ENCODE data around the gene ICA1L.
"Not testable (repeated sequence)": the region's sequence is repeated elsewhere in the genome, so short reads cannot be mapped to it uniquely, and the experiment has no call there.

Gene ICA1L

DNA sequence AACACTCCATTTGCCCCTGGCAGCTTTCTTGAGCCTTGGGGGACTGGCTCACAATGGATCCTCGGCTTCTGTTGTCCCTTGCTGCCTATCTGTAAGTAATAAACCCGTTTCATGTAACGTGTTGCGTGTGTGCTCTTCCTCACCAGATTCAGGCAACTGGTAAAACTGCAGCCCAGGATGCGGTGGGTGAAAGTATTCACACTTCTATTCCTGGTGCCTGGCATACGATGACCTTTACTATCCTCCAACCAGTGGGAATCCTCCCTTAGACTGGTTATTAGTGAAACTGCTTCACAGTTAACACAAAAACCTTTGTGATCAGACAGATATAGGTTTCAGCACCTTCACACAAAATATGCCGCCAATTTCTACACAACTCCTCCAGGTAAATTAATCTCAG lies 13.6 kb upstream of the ICA1L start:
- Histone ChIP-seq H3K4me1 (ENCODE audit: control insufficient read depth, low read depth, low read length) (no peaks in the 10 kb centered on the region), H3K27ac (ENCODE audit: low read length) (no peak overlapping the region), H3K9me3 (ENCODE audit: control insufficient read depth, low read depth, low read length) (no peaks in the 10 kb centered on the region), H3K4me3 (ENCODE audit: low read length) (no peak overlapping the region), H3K9ac (ENCODE audit: low read length) (no peak overlapping the region), H3K36me3 (ENCODE audit: control insufficient read depth, low read depth, low read length) (peaks cover 76% of the 10 kb centered on the region), H3K27me3 (ENCODE audit: control insufficient read depth, insufficient read depth, low read length) (no peaks in the 10 kb centered on the region)

DNA sequence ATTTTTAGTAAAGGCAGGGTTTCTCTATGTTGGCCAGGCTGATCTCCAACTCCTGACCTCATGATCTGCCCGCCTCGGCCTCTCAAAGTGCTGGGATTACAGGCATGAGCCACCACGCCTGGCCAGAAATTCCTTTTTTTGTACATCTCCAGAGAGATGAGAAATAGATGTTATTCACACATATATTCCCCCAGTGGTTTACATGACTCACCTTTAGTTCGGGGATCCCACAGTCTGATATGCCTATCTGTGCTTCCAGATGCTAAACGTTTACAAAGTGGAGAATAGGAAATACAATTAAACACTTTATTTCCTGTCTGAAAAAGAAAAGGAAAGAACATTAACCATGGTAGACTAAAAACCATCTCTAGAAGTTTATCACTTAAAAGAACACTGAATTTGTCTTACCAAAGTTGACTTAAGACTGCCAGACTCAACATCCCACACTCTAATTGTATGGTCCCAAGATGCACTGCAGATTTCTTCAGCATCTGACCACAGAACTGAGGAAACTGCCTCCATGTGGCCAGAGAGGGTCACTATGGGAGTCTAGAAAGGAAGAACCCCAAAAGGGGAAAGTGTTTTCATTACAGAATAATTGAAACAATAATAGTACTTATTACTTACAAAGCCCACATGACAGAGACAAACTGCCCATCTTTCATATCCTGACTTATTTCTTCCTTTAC lies 12.6 kb upstream of the ICA1L start:
- Histone ChIP-seq H3K9me3 (ENCODE audit: control insufficient read depth, low read depth, low read length) (no peaks in the 10 kb centered on the region), H3K27ac (ENCODE audit: low read length) (no peak overlapping the region), H3K4me1 (ENCODE audit: control insufficient read depth, low read depth, low read length) (no peaks in the 10 kb centered on the region), H3K36me3 (ENCODE audit: control insufficient read depth, low read depth, low read length) (peaks cover 68% of the 10 kb centered on the region), H3K4me3 (ENCODE audit: low read length) (no peak overlapping the region), H3K27me3 (ENCODE audit: control insufficient read depth, insufficient read depth, low read length) (no peaks in the 10 kb centered on the region), H3K9ac (ENCODE audit: low read length) (no peak overlapping the region)

DNA sequence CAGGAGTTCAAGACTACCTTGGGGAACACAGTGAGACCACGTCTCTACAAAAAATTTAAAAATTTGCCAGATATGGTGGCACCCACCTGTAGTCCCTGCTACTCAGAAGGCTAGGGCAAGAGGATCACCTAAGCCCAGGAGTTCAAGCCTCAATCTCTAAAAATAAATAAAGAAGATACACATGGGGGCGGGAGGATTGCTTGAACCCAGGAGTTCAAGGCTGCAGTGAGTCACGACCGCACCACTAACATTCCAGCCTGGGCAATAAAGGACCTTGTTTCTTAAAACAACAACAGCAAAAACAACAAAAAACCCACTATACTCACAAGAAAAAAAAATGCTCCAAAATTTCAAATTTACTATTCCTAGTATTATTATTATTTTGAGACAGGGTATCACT lies 10.0 kb upstream of the ICA1L start:
- Histone ChIP-seq H3K36me3 (ENCODE audit: control insufficient read depth, low read depth, low read length) (peaks cover 47% of the 10 kb centered on the region), H3K4me3 (ENCODE audit: low read length) (no peak overlapping the region), H3K9me3 (ENCODE audit: control insufficient read depth, low read depth, low read length) (no peaks in the 10 kb centered on the region), H3K9ac (ENCODE audit: low read length) (no peak overlapping the region), H3K4me1 (ENCODE audit: control insufficient read depth, low read depth, low read length) (no peaks in the 10 kb centered on the region), H3K27me3 (ENCODE audit: control insufficient read depth, insufficient read depth, low read length) (no peaks in the 10 kb centered on the region), H3K27ac (ENCODE audit: low read length) (no peak overlapping the region)

DNA sequence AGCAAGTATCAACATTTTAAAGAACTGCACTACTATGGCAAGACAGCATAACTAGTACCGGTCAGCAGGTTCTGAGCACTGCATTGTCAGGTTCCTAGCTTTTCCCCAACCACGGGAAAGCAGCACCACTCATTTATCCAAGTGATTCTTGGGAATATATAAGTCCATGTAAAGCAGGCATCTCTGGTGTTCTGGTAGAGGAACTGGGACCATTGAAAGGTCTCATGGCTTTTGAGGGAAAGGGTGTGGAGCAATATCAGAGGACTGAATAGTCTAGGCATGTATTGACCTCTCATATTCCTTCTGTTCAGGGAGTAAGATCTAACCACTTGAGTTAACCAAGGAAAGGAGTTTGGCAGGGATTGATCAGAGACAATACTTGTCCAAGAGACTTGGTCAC lies 6.1 kb upstream of the ICA1L start:
- no peak overlapping the region for H3K27ac ChIP-seq (ENCODE audit: low read length)
- no peaks in the 10 kb centered on the region for H3K9me3 ChIP-seq (ENCODE audit: control insufficient read depth, low read depth, low read length)
- H3K9ac ChIP-seq (ENCODE audit: low read length), result no peak overlapping the region
- H3K27me3 ChIP-seq (ENCODE audit: control insufficient read depth, insufficient read depth, low read length), result peaks cover 4% of the 10 kb centered on the region
- H3K4me3 ChIP-seq (ENCODE audit: low read length), result no peak overlapping the region
- H3K36me3 ChIP-seq (ENCODE audit: control insufficient read depth, low read depth, low read length), result peaks cover 18% of the 10 kb centered on the region
- H3K4me1 ChIP-seq (ENCODE audit: control insufficient read depth, low read depth, low read length), result no peaks in the 10 kb centered on the region

DNA sequence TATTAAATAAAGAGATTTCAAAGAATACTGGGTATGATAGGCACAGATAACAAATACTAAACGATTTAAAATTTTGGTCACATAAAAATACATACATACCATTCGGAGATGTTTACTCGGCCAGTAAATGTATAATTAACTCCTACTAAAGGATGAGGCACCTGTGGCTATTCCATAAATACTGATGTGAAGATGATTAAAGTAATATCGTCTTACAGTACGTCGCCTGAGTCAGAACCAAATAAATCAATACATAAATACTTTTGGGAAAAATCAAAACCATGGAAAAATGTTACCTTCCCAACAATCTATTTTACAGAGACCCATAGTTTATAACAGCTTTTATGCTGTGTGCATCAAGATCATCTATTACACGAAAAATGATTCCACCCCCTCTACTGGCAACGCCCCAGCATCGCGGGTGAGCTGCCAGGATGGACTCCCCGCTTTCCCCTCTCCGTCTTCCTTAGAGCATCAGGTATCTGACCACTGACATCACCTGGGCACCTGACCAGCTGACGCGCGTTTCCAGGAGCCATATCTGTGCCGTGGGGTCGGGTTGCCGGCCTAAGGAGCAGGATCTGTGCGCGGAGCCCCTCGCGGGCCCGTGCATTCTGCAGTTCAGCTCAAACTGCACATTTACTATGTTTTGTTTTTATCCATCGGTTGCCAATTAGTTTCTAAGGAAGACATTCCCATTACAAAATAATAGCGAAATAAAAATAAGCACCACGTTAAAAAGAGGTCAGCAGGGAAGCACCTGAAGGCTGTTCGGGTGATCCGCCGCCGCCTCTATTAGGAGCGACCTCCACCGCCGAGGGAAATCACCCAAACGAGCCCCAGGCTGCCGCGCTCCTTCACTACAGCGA lies 901 bp downstream of the ICA1L start:
- H3K27ac ChIP-seq (ENCODE audit: low read length), result no peak overlapping the region
- H3K36me3 ChIP-seq (ENCODE audit: control insufficient read depth, low read depth, low read length), result no peaks in the 10 kb centered on the region
- H3K9me3 ChIP-seq (ENCODE audit: control insufficient read depth, low read depth, low read length), result no peaks in the 10 kb centered on the region
- peak overlapping the region; percentile 73 for H3K4me3 ChIP-seq (ENCODE audit: low read length)
- no peaks in the 10 kb centered on the region for H3K4me1 ChIP-seq (ENCODE audit: control insufficient read depth, low read depth, low read length)
- peaks cover 10% of the 10 kb centered on the region for H3K27me3 ChIP-seq (ENCODE audit: control insufficient read depth, insufficient read depth, low read length)
- H3K9ac ChIP-seq (ENCODE audit: low read length), result peak overlapping the region; percentile 62

DNA sequence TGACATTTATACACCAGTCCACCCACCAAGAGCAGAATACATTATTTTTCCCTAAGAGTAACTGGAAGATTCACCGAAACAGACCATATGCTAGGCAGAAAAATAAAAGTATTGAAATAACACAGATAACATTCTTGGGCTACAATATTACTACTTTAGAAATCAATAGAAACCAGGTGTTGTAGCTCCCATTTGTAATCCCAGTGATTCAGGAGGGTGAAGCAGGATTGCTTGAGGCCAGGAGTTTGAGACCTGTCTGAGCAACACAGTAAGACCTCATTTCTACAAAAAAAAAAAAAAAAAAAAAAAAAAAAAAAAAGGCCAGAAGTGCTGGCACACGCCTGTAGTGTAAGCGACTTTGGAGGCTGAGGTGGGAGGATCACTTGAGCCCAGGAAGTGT lies 9.6 kb downstream of the ICA1L start:
- Histone ChIP-seq H3K36me3 (ENCODE audit: control insufficient read depth, low read depth, low read length) (no peaks in the 10 kb centered on the region), H3K27me3 (ENCODE audit: control insufficient read depth, insufficient read depth, low read length) (no peaks in the 10 kb centered on the region), H3K9me3 (ENCODE audit: control insufficient read depth, low read depth, low read length) (no peaks in the 10 kb centered on the region), H3K9ac (ENCODE audit: low read length) (no peak overlapping the region), H3K4me3 (ENCODE audit: low read length) (no peak overlapping the region), H3K27ac (ENCODE audit: low read length) (no peak overlapping the region), H3K4me1 (ENCODE audit: control insufficient read depth, low read depth, low read length) (no peaks in the 10 kb centered on the region)

DNA sequence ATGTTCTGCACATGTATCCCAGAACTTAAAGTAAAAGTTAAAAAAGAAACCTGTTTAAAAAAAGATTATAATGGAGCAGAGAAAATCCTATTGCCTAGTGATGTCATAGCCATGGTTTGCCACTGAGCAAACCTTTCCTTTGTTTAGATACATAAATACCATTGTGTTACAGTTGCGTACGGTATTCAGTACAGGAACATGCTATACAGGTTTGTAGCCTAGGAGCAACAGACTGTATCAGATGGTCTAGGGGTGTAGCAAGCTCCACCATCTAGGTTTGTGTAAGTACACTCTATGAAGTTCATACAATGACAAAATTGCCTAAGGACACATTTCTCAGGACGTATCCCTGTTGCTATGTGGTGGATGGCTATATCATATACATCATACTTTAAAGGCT lies 13.0 kb downstream of the ICA1L start:
- Histone ChIP-seq H3K36me3 (ENCODE audit: control insufficient read depth, low read depth, low read length) (no peaks in the 10 kb centered on the region), H3K9ac (ENCODE audit: low read length) (no peak overlapping the region), H3K27me3 (ENCODE audit: control insufficient read depth, insufficient read depth, low read length) (no peaks in the 10 kb centered on the region), H3K4me1 (ENCODE audit: control insufficient read depth, low read depth, low read length) (no peaks in the 10 kb centered on the region), H3K4me3 (ENCODE audit: low read length) (no peak overlapping the region), H3K9me3 (ENCODE audit: control insufficient read depth, low read depth, low read length) (no peaks in the 10 kb centered on the region), H3K27ac (ENCODE audit: low read length) (no peak overlapping the region)

DNA sequence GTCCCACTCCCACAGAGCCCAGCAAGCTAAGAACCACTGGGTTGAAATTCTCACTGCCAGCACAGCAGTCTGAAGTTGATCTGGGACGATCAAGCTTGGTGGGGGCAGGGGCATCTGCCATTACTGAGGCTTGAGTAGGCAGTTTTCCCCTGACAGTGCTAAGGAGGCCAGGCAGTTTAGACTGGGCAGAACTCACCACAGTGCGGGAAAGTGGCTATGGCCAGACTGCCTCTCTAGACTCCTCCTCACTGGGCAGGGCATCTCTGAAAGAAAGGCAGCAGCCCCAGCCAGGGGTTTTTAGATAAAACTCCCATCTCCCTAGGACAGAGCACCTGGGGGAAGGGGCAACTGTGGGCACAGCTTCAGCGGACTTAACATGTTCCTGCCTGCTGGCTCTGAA lies 22.2 kb downstream of the ICA1L start:
- not testable (repeated sequence) for H3K36me3 ChIP-seq (ENCODE audit: control insufficient read depth, low read depth, low read length); H3K4me1 ChIP-seq (ENCODE audit: control insufficient read depth, low read depth, low read length); H3K27me3 ChIP-seq (ENCODE audit: control insufficient read depth, insufficient read depth, low read length); H3K9me3 ChIP-seq (ENCODE audit: control insufficient read depth, low read depth, low read length); H3K9ac ChIP-seq (ENCODE audit: low read length); H3K27ac ChIP-seq (ENCODE audit: low read length); H3K4me3 ChIP-seq (ENCODE audit: low read length)

DNA sequence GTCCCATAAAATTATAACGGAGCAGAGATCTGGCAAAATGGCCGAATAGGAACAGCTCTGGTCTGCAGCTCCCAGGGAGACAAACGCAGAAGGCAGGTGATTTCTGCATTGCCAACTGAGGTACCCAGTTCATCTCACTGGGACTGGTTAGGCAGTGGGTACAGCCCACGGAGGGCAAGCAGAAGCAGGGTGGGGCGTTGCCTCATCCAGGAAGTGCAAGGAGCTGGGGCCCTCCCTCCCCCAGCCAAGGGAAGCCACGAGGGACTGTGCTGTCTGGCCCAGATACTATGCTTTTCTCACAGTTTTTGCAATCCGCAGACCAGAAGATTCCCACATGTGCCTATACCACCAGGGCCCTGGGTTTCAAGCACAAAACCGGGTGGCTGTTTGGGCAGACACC lies 22.8 kb downstream of the ICA1L start:
- Histone ChIP-seq H3K4me1 (ENCODE audit: control insufficient read depth, low read depth, low read length) (no peaks in the 10 kb centered on the region), H3K36me3 (ENCODE audit: control insufficient read depth, low read depth, low read length) (no peaks in the 10 kb centered on the region), H3K27me3 (ENCODE audit: control insufficient read depth, insufficient read depth, low read length) (no peaks in the 10 kb centered on the region), H3K27ac (ENCODE audit: low read length) (no peak overlapping the region), H3K9ac (ENCODE audit: low read length) (no peak overlapping the region), H3K9me3 (ENCODE audit: control insufficient read depth, low read depth, low read length) (no peaks in the 10 kb centered on the region), H3K4me3 (ENCODE audit: low read length) (no peak overlapping the region)

DNA sequence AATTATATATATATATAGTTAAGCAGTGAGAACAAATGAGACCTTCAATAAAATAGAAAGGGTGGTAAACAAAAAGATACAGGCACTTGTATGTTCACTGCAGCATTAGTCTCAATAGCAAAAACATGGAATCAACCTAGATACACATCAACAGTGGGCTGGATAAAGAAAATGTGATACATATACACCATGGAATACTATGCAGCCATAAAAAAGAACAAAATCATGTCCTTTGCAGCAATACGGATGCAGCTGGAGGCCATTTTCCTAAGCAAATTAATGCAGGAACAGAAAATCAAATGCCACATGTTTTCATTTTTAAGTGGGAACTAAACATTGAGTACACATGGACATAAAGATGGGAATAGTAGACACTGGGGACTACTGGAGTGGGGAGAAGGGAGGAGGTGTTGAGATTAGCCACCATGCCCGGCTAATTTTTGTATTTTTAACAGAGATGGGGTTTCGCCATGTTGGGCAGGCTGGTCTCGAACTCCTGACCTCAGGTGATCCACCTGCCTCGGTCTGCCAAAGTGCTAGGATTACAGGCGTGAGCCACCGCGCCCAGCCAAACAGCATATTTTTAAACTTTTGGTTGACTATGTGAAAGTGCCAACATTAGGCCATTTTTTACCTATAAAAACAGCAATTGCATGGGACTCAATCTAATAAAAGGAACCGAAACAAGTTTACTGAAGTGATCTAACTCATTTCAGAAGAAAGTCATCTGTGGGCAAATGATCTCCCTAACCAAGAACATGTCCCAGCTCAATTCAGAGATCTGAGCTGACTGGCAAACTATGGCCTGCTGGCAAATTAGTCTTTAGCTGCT lies 23.7 kb downstream of the ICA1L start:
- Histone ChIP-seq H3K36me3 (ENCODE audit: control insufficient read depth, low read depth, low read length) (no peaks in the 10 kb centered on the region), H3K27ac (ENCODE audit: low read length) (no peak overlapping the region), H3K9ac (ENCODE audit: low read length) (no peak overlapping the region), H3K9me3 (ENCODE audit: control insufficient read depth, low read depth, low read length) (no peaks in the 10 kb centered on the region), H3K4me3 (ENCODE audit: low read length) (no peak overlapping the region), H3K4me1 (ENCODE audit: control insufficient read depth, low read depth, low read length) (no peaks in the 10 kb centered on the region), H3K27me3 (ENCODE audit: control insufficient read depth, insufficient read depth, low read length) (no peaks in the 10 kb centered on the region)

DNA sequence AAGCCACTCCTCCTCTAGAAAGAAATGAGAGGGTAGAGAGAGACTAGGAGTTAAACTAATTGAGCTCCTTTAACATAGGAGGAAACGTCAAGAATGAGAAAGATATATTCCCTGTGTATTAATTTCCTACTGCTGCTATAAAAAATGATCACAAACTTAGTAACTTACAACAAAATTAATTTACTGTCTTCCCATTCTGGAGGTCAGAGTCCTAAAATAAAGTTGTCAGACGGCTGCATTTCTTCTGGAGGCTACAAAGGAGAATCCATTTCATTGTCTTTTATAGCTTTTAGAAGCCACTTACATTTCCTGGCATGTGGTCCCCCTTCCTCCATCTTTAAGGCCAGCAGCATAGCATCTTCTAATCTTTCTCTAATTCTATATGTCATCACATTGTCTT lies 26.9 kb downstream of the ICA1L start:
- Histone ChIP-seq H3K36me3 (ENCODE audit: control insufficient read depth, low read depth, low read length) (no peaks in the 10 kb centered on the region), H3K9me3 (ENCODE audit: control insufficient read depth, low read depth, low read length) (no peaks in the 10 kb centered on the region), H3K27me3 (ENCODE audit: control insufficient read depth, insufficient read depth, low read length) (no peaks in the 10 kb centered on the region), H3K27ac (ENCODE audit: low read length) (no peak overlapping the region), H3K9ac (ENCODE audit: low read length) (no peak overlapping the region), H3K4me3 (ENCODE audit: low read length) (no peak overlapping the region), H3K4me1 (ENCODE audit: control insufficient read depth, low read depth, low read length) (no peaks in the 10 kb centered on the region)
